NOMO-1 treated with DMSO at 0.1 percent for 48 hours (cell line): ENCODE results near the gene ZW10.

Experiments used
- DNase-seq: peaks from one replicate; lab custom pipeline; 2025; ENCODE audit not compliant: unreplicated experiment; lab: John Stamatoyannopoulos, UW

ZW10 gene

DNA sequence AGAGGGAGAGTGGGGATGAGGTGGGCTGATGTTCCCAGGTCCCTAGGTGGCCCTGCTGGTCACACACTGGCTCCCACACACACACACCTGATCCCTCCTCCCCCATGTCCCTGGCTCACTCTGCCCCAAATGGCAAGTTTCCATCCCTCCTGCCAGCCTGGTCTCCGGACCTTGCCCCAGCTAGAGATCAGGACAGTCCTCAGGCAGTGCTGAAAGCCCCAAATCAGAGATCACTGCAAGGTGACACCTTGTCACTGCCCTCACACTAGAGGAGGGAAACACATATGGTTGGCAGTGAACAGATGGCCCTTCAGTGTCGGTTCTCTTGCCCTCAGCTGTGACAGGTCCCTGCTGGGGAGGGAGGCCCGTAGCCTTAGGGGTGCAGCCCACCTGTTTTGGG lies 75.0 kb downstream of the ZW10 start:
- DNase-seq, result no peak

DNA sequence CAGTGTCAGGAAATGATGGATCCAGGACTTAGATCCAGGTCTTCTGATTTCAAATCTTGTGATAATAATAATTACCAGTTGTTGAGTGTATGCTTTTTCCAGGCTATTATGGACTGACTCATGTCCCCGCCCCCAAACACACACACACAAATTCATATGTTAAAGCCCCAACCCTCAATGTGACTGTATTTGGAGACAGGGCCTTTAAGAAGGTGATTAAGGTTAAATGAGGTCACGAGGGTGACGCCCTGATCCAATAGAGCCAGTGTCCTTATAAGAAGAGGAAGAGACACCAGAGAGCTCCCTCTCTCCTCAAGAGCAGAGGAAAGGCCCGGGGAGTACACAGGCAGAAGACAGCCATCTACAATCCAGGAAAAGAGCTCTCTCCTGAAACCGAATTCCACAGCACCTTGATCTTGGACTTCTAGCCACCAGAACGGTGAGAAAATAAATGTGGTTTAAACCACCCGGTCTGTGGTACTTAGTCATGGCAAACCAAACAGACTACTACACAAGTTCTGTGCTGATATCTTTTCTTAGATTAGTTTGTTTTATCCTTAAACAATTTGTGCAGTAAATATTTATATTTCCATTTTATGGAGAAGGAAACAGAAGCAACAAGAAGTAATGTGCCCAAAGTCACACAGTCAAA lies 75.6 kb downstream of the ZW10 start:
- DNase-seq, result no peak

DNA sequence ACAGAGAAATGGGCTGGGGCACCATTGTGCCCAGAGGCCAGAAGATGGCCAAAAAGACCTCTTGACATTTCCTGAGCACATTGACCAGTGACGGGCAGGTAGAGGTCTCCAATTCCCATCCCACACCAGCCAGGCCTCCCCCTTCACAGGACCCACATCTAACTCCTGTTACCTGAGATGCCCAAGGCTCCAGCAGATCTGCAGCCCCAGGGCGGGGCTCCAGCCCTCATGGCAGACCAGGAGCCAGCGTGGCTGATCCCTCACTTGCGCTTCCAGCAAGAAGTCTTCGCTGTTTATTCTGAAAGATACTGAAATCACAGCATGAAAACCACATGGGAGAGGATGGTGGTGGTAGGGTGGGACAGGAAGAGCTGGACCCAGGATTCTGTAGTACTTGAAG lies 76.4 kb downstream of the ZW10 start:
- no peak for DNase-seq

DNA sequence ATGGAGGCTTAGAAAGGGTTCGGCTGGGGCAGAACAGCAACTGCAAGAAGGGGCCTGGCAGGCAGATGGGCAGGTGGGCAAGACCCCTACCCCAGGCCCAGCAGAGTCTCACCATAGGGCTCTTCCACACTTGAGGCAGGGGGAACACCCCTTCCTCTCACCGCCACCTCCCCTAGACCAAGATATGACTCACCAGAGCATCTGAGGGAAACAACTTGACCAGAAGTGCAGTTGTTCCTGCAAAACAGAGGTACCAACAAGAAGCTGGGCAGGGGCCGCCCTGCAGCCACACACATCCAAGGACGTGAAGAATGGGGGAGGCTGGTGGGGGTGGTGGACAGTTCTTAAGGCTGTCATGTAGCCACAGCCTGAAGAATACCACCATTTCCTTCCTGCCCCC lies 78.3 kb downstream of the ZW10 start:
- DNase-seq, result no peak

DNA sequence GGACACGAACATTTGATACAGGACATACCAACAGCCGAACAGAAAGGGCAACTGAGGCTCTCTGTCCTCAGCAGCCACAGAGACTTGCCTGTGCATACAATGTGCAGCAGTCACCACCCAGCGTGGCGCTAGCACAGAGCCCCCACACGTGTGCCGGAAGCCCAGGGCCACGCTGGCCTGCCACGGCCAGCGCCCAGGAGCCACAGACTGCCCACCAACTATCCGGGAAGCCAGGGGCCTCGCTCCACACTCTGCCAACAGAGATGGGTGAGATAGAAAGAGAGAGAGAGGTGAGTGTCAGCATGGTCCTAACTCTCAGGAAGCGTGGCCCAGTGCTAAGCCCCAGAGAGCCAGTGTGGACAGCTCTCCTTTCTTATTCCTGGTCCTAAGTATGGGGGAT lies 79.1 kb downstream of the ZW10 start:
- no peak for DNase-seq

DNA sequence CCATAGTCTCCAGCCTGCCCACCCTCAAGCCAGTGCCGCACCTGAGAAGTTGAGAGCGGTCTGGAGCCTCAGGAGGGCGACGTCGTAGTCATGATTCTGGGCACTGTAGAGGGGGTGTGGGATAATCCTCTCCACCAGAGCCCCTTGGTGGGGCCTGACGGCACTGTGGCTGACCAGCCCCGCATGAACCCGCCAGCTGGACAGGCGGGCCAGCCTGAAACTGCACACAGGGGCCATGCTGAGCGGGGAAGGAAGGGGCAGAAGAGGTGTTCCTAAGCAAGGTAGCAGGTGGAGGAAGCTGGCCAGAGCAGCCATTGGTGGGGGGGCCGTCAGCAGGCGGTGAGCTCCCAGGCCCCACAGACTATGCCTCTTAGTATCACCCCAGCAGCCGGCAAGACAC lies 80.5 kb downstream of the ZW10 start:
- no peak for DNase-seq

DNA sequence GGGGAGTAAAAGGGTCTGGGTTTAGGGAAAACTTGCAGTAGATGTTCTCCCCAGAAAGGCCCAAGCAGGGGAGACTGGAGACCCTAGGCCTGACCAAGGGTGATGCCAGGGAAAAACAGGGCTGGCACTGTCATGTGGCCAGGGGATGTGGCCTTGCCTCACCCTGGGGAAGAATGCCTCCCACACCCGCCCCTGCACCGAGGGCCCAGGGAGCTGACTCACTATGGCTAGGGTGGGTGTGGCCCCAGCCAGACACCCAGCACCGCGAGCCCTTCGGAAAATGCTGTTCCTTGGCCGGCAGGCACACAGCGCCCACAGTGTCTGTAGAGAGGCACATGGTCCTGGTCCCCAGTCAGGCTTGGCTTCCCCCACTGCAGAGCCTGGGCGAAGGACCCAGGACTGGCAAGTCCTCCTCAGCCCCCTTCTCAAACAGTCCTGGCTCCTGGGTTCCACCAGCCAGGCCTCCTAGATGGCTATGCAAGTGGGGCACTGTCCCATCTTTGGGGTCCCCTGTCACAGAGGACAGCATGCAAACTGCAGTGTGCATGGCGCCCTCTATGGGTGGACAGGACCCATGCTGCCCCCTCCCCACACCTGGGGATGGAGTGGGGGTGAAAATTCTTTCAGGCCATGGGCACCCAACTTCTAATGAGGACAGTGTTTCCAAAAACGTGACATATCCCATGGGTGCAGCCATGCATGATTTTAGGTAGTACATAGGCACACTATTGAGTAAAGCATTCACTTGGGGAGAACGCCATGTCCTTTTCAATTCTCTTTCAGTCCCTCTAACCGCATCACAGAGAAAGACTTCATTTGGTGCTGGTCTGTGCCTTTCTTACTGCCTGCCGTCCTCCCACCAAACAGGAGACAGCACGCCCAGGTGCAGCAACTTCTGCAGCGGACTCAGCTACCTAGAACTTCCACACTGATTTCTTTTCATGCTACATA lies 82.6 kb downstream of the ZW10 start:
- no peak for DNase-seq

DNA sequence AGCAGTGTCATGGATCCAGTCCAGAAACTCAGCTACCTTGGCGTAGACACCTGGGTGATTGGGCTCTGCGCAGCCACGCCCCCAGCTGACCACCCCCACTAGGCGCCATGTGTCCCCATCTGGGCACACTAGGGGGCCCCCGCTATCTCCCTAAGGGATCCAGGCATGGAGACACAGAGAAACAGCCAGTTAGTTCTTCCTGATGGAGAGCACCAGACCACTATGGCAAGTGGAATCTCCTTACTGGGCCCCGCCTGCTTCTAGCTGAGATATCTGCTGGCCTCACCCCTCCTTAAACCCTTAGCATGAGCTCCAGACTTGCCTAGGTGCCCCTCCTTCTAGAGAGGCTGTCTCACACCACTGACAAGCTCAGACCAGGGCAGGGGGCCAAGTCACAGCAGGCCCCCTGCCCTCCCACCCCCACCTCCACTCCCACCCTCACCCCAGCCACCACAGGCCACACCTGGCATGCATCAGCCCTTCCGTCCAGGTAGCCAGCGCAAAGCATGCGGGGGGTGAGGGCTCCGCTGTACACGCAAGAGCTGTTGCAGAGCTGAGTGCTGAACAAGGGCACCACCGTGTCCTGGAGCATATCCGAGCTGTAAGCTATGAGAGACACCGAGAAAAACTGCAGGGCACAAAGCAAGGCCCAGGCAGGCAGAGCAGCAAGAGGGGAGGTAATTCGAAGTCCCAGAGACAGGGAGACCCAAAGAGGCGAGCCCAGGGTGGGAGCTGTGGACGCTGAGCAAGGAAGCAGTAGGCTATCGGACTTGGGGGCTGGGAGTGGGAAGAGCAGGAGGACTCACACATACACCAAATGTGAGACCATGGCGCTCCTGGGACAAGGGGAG lies 83.5 kb downstream of the ZW10 start:
- no peak for DNase-seq

DNA sequence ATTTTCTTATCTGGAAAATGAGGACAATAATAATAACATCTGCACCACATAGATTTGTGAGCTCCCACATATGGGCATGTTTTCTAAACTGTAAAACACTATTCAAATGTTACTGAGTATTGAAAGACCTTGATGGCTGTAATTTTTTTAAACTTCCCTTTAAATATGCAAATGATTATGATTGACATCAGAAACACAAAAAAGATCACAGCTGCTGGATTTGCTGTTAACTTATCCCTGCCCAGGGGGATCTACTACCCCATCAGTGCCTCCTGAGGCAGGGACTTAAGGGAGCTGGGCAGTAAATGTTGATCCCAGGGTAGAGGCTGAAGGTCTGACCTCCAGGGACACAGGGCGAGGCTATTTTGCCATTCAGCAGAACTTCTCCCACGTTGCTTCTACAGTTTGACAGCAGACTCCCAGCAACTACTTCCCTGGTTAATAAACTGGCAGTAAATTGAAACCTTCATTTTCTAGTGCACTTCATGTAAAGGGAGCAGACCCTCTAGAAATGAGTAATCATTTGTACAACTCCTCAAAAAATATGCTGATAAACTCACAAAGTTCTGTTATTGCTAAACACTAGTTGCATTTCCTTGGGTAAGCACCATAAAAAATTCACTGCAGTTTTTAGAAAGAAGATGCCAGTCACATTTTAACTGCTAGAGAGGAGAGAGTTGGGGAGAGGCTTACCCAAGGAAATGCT lies 87.7 kb downstream of the ZW10 start:
- DNase-seq, result no peak

DNA sequence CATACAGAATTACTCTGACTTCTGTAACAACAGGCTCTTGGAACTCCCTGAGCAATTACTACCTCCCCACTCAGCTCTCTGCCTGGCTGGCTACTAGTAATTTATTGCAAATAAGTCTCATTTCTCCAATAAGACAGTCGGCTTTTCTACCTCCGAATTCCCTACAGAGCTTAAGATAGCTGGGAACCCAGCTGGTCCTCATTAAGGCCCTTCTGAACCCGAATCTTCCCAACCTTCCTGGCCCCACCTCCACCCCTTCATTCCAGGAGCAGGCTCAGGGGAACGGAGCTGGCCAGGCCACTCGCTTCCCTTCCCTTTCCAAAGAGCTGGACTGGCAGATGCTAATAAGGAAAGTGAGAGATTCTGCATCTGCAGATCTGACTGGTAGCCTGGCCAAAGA lies 89.0 kb downstream of the ZW10 start:
- no peak for DNase-seq

DNA sequence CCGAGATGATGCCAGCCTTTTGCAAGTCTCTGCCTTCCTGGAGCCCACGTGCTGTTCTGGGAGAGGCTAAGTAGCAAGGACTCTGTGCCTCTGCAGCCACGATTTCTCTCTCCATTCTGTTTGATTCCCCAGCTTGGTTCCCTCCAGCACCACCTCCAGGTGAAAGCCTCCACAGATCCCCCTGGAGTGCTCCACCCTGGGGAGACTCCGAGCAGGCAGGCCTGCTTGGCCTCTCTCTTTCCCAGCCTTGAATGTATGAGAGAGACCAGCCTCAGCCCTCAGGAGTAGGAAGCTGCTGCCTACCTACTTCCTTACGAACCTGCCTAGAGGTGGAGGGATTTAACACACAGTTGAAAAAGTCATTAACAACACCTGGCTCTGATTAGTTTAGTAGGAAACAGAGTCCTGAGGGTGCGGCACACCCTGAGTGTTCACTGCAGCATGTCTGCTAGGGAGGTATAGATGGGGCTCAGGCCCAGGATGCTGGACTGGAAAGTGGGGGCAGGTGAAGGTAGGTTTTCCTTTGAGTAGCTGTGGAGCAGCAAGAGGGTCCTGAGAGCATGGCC lies 89.9 kb downstream of the ZW10 start:
- no peak for DNase-seq
